GM12801 (cell line): ENCODE results near the gene TRIM34.

Experiments
- TF ChIP-seq, protein P1 (sequence below): IDR thresholded peaks from one replicate; pipeline ENCODE4 v1.5.1; 2011; ENCODE audit warnings: control low read depth; ENCODE audit not compliant: insufficient read length; ENCODE audit errors: extremely low read depth

TRIM34 gene

GRCh38 chr11:5624489-5625279 lies at the start of gene TRIM34:
TRIM34 (plus strand) TSS chr11:5625001; CDS start chr11:5632332, 7,331 bp downstream.
- TF ChIP-seq, protein P1, sequence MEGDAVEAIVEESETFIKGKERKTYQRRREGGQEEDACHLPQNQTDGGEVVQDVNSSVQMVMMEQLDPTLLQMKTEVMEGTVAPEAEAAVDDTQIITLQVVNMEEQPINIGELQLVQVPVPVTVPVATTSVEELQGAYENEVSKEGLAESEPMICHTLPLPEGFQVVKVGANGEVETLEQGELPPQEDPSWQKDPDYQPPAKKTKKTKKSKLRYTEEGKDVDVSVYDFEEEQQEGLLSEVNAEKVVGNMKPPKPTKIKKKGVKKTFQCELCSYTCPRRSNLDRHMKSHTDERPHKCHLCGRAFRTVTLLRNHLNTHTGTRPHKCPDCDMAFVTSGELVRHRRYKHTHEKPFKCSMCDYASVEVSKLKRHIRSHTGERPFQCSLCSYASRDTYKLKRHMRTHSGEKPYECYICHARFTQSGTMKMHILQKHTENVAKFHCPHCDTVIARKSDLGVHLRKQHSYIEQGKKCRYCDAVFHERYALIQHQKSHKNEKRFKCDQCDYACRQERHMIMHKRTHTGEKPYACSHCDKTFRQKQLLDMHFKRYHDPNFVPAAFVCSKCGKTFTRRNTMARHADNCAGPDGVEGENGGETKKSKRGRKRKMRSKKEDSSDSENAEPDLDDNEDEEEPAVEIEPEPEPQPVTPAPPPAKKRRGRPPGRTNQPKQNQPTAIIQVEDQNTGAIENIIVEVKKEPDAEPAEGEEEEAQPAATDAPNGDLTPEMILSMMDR: no peak

DNA sequence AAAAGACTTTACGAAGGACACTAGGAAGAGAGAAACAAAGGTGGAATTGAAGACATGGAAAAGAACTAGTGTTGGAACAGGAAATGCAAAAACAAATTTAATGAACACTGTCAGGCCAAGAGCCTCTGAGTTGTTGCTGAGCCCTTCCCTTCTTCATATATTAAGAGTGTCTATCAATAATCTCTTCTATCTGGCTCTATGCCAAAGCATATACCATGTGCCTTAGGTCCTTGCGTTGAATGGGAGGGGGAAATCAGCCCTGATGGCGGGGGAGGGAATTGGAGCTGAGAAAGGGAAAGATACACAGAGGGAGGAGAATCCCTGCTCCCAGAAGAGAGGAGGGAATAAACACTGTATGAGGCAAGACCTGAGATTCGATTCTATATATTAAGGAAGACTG lies 49.6 kb upstream of the TRIM34 start:
- TF ChIP-seq, protein P1: no peak

GRCh38 chr11:5577101-5577500 lies 47.7 kb upstream of the TRIM34 start:
- TF ChIP-seq, protein P1: no peak

DNA sequence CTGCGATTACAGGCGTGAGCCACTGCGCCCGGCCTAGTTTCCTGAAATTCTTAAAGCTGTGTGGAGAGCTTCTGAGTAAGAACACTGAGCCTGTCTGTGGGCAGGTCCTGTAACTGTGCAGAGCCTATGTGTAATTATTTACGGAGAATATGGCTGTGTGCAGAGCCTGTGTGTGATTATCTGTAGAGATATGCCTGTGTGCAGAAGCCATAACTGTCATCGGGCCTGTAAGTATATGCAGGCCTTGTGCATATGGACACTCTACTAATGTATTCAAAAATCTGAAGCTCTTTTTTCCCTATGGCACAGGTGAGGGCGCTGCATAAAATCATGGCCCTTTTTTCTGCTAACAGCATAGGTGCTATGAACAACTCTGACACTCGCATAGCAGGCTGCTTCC lies 44.2 kb upstream of the TRIM34 start, which contains the start of gene OR52B6:
OR52B6 (plus strand) TSS at position 301 of the 400 bp plus-strand sequence; CDS start at position 301, 0 bp downstream.
- TF ChIP-seq, protein P1: no peak

DNA sequence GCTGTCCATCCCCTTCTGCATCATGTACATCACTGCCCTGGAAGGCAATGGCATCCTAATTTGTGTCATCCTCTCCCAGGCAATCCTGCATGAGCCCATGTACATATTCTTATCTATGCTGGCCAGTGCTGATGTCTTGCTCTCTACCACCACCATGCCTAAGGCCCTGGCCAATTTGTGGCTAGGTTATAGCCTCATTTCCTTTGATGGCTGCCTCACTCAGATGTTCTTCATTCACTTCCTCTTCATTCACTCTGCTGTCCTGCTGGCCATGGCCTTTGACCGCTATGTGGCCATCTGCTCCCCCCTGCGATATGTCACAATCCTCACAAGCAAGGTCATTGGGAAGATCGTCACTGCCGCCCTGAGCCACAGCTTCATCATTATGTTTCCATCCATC lies 43.8 kb upstream of the TRIM34 start:
- TF ChIP-seq, protein P1: no peak

DNA sequence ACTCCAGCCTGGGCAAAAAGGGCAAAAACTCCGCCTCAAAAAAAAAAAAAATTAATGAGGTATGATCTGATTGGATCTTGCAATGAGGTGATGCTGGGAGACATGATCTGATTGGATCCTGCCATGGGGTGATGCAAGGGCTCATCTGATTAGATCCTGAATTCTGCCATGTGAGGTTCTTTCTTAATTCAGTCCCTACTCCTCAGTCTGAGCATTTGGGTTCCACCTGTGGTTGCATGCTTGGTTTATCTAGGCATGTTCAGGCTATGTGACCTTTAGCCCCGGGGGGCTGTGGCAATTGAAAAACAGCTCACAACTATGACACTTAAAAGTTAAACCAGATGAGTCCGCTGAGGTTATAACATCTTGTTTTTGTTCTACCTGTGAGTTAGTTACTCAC lies 33.2 kb upstream of the TRIM34 start:
- TF ChIP-seq, protein P1: no peak

GRCh38 chr11:5592615-5593014 lies 32.2 kb upstream of the TRIM34 start:
- TF ChIP-seq, protein P1: no peak
